Loucy (cell line): ENCODE measurements around the gene TIAM2.
A peak's percentile ranks its signal among the peaks of the same experiment; 100 is the strongest.
"Not testable (repeated sequence)": the region's sequence is repeated elsewhere in the genome, so short reads cannot be mapped to it uniquely, and the experiment has no call there.

ENCODE experiments used
- H2AFZ ChIP-seq: fragments of 200-600 bp; sonication (generic); 2 replicates; pipeline ENCODE4 v1.6.0; 2016; ENCODE audit warnings: antibody characterized with exemption, mild to moderate bottlenecking, low read length, moderate library complexity
- H3F3A ChIP-seq: fragments of 200-600 bp; 2 replicates; pipeline ENCODE4 v1.6.0; 2016; ENCODE audit warnings: antibody characterized with exemption, low read depth, mild to moderate bottlenecking
- H3K27me3 ChIP-seq: fragments of 200-600 bp; sonication (generic); 2 replicates; pipeline ENCODE4 v1.6.1; 2014; ENCODE audit warnings: low read length, mild to moderate bottlenecking; ENCODE audit not compliant: insufficient read depth, poor library complexity, severe bottlenecking
- H3K36me3 ChIP-seq: fragments of 200-600 bp; sonication (generic); 2 replicates; pipeline ENCODE4 v1.6.1; 2016; ENCODE audit warnings: low read length; ENCODE audit not compliant: insufficient read depth
- H3K4me1 ChIP-seq: fragments of 200-600 bp; sonication (generic); 2 replicates; pipeline ENCODE4 v1.5.1; 2014; ENCODE audit warnings: low read length, mild to moderate bottlenecking; ENCODE audit not compliant: insufficient read depth, poor library complexity, severe bottlenecking
- H3K4me2 ChIP-seq: fragments of 200-600 bp; sonication (generic); 2 replicates; pipeline ENCODE4 v1.6.0; 2014; ENCODE audit warnings: antibody characterized with exemption, low read length, low read depth, mild to moderate bottlenecking; ENCODE audit not compliant: poor library complexity, severe bottlenecking
- H3K4me3 ChIP-seq: fragments of 200-600 bp; sonication (generic); 2 replicates; pipeline ENCODE4 v1.5.1; 2014; ENCODE audit warnings: low read length, mild to moderate bottlenecking, mixed read lengths; ENCODE audit not compliant: poor library complexity, severe bottlenecking
- H3K79me2 ChIP-seq: fragments of 200-600 bp; sonication (generic); 2 replicates; pipeline ENCODE4 v1.6.1; 2014; ENCODE audit warnings: low read length; ENCODE audit not compliant: insufficient read depth
- H3K9ac ChIP-seq: fragments of 200-600 bp; sonication (generic); 2 replicates; pipeline ENCODE4 v1.6.0; 2014; ENCODE audit warnings: mild to moderate bottlenecking, low read depth, low read length, moderate library complexity; ENCODE audit not compliant: poor library complexity, severe bottlenecking
- H3K9me2 ChIP-seq: fragments of 200-600 bp; sonication (generic); replicated peaks from 2 replicates; pipeline ENCODE4 v1.6.1; 2016; ENCODE audit warnings: low read depth, low read length, mixed read lengths
- H3K9me3 ChIP-seq: fragments of 200-600 bp; sonication (generic); 2 replicates; pipeline ENCODE4 v1.6.1; 2014; ENCODE audit warnings: mild to moderate bottlenecking, antibody characterized with exemption, low read length, low read depth; ENCODE audit not compliant: insufficient read depth
- H4K20me1 ChIP-seq: fragments of 200-600 bp; sonication (generic); 2 replicates; pipeline ENCODE4 v1.6.0; 2014; ENCODE audit warnings: antibody characterized with exemption, low read length, mild to moderate bottlenecking; ENCODE audit not compliant: insufficient read depth, poor library complexity, severe bottlenecking
- CTCF ChIP-seq: fragments of 200-600 bp; sonication (generic); conservative IDR thresholded peaks from 2 replicates; pipeline ENCODE4 v1.5.1; 2014; ENCODE audit warnings: mild to moderate bottlenecking, antibody characterized with exemption, low read length
- EZH2phosphoT487 ChIP-seq: fragments of 200-600 bp; IDR thresholded peaks from 2 replicates; pipeline ENCODE4 v1.6.1; 2018; ENCODE audit warnings: antibody characterized with exemption, mild to moderate bottlenecking, moderate library complexity, borderline replicate concordance

TIAM2 gene

GRCh38 chr6:154962753-154963152 lies 32.4 kb upstream of the TIAM2 start:
- H3K9me2 ChIP-seq: no peaks in the 10 kb centered on the region
- H3K4me2 ChIP-seq: no peak overlapping the region
- no peak overlapping the region for H3K4me3 ChIP-seq
- no peaks in the 10 kb centered on the region for H3K36me3 ChIP-seq
- no peaks in the 10 kb centered on the region for H3K9me3 ChIP-seq
- H3F3A ChIP-seq: no peaks in the 10 kb centered on the region
- TF ChIP-seq EZH2phosphoT487: no peak
- TF ChIP-seq CTCF: no peak
- no peaks in the 10 kb centered on the region for H4K20me1 ChIP-seq
- no peaks in the 10 kb centered on the region for H3K79me2 ChIP-seq
- H2AFZ ChIP-seq: no peak overlapping the region
- no peaks in the 10 kb centered on the region for H3K27me3 ChIP-seq
- H3K4me1 ChIP-seq: peaks cover 9% of the 10 kb centered on the region
- H3K9ac ChIP-seq: no peak overlapping the region

GRCh38 chr6:154966065-154966770 lies 28.9 kb upstream of the TIAM2 start:
- not testable (repeated sequence) for H3K79me2 ChIP-seq, H3K4me3 ChIP-seq, H3K9ac ChIP-seq

GRCh38 chr6:154969796-154970195 lies 25.3 kb upstream of the TIAM2 start:
- no peak for TF ChIP-seq CTCF
- TF ChIP-seq EZH2phosphoT487: no peak
- Histone ChIP-seq H3K4me1 (no peaks in the 10 kb centered on the region), H3K4me3 (no peak overlapping the region), H2AFZ (no peak overlapping the region), H3K79me2 (no peaks in the 10 kb centered on the region), H3K36me3 (no peaks in the 10 kb centered on the region), H3F3A (no peaks in the 10 kb centered on the region), H3K9me2 (no peaks in the 10 kb centered on the region), H3K9ac (no peak overlapping the region), H3K4me2 (no peak overlapping the region), H4K20me1 (no peaks in the 10 kb centered on the region), H3K27me3 (no peaks in the 10 kb centered on the region), H3K9me3 (no peaks in the 10 kb centered on the region)

More at GRCh38 chr6:154966065-154966770, 28.9 kb upstream of the TIAM2 start:
- H2AFZ ChIP-seq, H3K4me2 ChIP-seq, H3K27me3 ChIP-seq, H3K9me2 ChIP-seq, H4K20me1 ChIP-seq, H3K9me3 ChIP-seq, H3K4me1 ChIP-seq, H3F3A ChIP-seq, H3K36me3 ChIP-seq: not testable (repeated sequence)

- Histone ChIP-seq H2AFZ (no peak overlapping the region), H3K9me2 (no peaks in the 10 kb centered on the region), H3K27me3 (no peaks in the 10 kb centered on the region), H3K4me1 (no peaks in the 10 kb centered on the region), H3K79me2 (no peaks in the 10 kb centered on the region), H3K9ac (no peak overlapping the region), H3K4me3 (no peak overlapping the region), H3F3A (no peaks in the 10 kb centered on the region), H3K4me2 (no peak overlapping the region), H3K9me3 (no peaks in the 10 kb centered on the region), H3K36me3 (no peaks in the 10 kb centered on the region), H4K20me1 (no peaks in the 10 kb centered on the region)
- TF ChIP-seq CTCF (peak; percentile 40), EZH2phosphoT487 (no peak)
Measured at GRCh38 chr6:154974485-154975149, 20.5 kb upstream of the TIAM2 start.
